ENCODE measurements around the gene HELZ.
A peak's percentile ranks its signal among the peaks of the same experiment; 100 is the strongest.

HELZ gene

DNA sequence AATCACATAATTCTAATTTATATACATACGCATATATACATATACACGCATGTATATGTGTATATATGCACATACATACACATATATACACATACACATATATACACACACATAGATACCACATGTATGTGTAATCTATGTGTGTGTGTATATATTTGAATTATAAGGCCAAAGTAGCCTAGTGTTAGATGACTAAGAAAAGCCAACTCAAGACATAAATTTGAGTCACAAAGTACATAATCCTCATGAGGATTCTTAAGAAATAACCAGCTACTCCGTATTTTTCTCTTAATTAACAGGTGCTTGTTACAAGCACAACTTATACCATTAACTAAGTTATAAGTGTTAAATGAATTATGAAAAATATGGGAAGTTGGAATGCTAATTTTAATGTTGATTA is 115.7 kb downstream of the HELZ start:
- H3K36me3 ChIP-seq (ENCODE audit: control insufficient read depth in 2 of 2, insufficient read depth in 1 of 2, low read length in 2 of 2) = peaks cover 22% of the 10 kb centered on the region in 2 experiments

DNA sequence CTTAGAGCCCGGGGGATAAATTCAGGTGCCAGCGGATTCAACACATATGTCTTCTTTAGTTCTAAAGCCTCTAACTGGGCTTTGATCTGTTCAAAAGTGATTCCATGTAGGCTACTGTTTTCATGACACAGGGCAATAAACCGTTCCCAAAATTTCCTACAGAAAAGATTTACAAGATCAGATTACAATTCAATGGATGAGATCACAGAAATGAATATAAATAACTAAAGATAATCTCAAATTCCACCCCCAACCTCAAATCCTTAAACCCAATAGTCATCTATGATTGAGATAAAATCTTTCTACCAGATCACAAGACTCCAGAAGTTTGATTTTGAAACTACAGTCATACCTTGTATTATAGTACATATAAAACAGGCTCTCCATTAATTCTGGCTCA is 116.3 kb downstream of the HELZ start:
- no peak overlapping the region for H3K4me3 ChIP-seq (ENCODE audit: low read depth, low read length)
- no peaks in the 10 kb centered on the region for H3K9me3 ChIP-seq (ENCODE audit: control insufficient read depth, insufficient read depth, low read depth, low read length)
- peaks cover 19% of the 10 kb centered on the region; the same call in 1 of the 2 replicates for H3K4me1 ChIP-seq (ENCODE audit: control insufficient read depth, insufficient read depth, low read length)
- ChIA-PET CTCF (no interaction called here), POLR2A (no interaction called here)
- H3K27ac ChIP-seq (ENCODE audit: extremely low read depth, low read depth, low read length) = no peak overlapping the region
- peaks cover 20 to 28% of the 10 kb centered on the region in 2 experiments for H3K36me3 ChIP-seq (ENCODE audit: control insufficient read depth in 2 of 2, insufficient read depth in 1 of 2, low read length in 2 of 2)
- TF ChIP-seq, protein P1, sequence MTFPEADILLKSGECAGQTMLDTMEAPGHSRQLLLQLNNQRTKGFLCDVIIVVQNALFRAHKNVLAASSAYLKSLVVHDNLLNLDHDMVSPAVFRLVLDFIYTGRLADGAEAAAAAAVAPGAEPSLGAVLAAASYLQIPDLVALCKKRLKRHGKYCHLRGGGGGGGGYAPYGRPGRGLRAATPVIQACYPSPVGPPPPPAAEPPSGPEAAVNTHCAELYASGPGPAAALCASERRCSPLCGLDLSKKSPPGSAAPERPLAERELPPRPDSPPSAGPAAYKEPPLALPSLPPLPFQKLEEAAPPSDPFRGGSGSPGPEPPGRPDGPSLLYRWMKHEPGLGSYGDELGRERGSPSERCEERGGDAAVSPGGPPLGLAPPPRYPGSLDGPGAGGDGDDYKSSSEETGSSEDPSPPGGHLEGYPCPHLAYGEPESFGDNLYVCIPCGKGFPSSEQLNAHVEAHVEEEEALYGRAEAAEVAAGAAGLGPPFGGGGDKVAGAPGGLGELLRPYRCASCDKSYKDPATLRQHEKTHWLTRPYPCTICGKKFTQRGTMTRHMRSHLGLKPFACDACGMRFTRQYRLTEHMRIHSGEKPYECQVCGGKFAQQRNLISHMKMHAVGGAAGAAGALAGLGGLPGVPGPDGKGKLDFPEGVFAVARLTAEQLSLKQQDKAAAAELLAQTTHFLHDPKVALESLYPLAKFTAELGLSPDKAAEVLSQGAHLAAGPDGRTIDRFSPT (tag by site-specific recombination; IDR thresholded peaks at IDR 0.05) = peak; percentile 38; the same call in 1 of the 2 replicates
- TF ChIP-seq ZNF701 (tag by site-specific recombination; IDR thresholded peaks at IDR 0.05) (no peak), ZNF843 (tag by site-specific recombination; IDR thresholded peaks at IDR 0.05) (0 out of 2 replicates have a peak, but pooled peaks have one; percentile 21), OSR2 (tag by site-specific recombination; IDR thresholded peaks at IDR 0.05) (peak; percentile 38; the same call in 1 of the 2 replicates), ZNF416 (tag by site-specific recombination; IDR thresholded peaks at IDR 0.05) (no peak), ZNF366 (tag by site-specific recombination; conservative IDR thresholded peaks at IDR 0.05) (peak; percentile 35; the same call in 1 of the 2 replicates)

More for the DNA sequence above, 115.7 kb downstream of the HELZ start:
- ChIA-PET CTCF (interaction anchor here (0.6 kb wide), 1 partner anchor 65 kb away, joined by 3 read pairs; no protein-coding TSS in a partner anchor), POLR2A (no interaction called here)
- TF ChIP-seq ZNF391 (tag by site-specific recombination; IDR thresholded peaks at IDR 0.05; ENCODE audit: borderline replicate concordance, low read depth) (no peak), ZNF768 (tag by site-specific recombination; IDR thresholded peaks at IDR 0.05) (no peak), ATF2 (tag by site-specific recombination; IDR thresholded peaks at IDR 0.05; ENCODE audit: low read depth) (no peak), PRDM1 (tag by site-specific recombination; IDR thresholded peaks at IDR 0.05) (no peak), OVOL3 (tag by site-specific recombination; IDR thresholded peaks at IDR 0.05) (no peak), SP2 (tag by site-specific recombination; IDR thresholded peaks at IDR 0.05) (no peak), ZNF18 (tag by site-specific recombination; IDR thresholded peaks at IDR 0.05) (no peak), ZNF521 (tag by site-specific recombination; IDR thresholded peaks at IDR 0.05) (no peak), EGR2 (tag by site-specific recombination; IDR thresholded peaks at IDR 0.05; ENCODE audit: low read depth) (no peak), ZNF626 (tag by site-specific recombination; IDR thresholded peaks at IDR 0.05) (no peak)
- TF ChIP-seq, protein P2, sequence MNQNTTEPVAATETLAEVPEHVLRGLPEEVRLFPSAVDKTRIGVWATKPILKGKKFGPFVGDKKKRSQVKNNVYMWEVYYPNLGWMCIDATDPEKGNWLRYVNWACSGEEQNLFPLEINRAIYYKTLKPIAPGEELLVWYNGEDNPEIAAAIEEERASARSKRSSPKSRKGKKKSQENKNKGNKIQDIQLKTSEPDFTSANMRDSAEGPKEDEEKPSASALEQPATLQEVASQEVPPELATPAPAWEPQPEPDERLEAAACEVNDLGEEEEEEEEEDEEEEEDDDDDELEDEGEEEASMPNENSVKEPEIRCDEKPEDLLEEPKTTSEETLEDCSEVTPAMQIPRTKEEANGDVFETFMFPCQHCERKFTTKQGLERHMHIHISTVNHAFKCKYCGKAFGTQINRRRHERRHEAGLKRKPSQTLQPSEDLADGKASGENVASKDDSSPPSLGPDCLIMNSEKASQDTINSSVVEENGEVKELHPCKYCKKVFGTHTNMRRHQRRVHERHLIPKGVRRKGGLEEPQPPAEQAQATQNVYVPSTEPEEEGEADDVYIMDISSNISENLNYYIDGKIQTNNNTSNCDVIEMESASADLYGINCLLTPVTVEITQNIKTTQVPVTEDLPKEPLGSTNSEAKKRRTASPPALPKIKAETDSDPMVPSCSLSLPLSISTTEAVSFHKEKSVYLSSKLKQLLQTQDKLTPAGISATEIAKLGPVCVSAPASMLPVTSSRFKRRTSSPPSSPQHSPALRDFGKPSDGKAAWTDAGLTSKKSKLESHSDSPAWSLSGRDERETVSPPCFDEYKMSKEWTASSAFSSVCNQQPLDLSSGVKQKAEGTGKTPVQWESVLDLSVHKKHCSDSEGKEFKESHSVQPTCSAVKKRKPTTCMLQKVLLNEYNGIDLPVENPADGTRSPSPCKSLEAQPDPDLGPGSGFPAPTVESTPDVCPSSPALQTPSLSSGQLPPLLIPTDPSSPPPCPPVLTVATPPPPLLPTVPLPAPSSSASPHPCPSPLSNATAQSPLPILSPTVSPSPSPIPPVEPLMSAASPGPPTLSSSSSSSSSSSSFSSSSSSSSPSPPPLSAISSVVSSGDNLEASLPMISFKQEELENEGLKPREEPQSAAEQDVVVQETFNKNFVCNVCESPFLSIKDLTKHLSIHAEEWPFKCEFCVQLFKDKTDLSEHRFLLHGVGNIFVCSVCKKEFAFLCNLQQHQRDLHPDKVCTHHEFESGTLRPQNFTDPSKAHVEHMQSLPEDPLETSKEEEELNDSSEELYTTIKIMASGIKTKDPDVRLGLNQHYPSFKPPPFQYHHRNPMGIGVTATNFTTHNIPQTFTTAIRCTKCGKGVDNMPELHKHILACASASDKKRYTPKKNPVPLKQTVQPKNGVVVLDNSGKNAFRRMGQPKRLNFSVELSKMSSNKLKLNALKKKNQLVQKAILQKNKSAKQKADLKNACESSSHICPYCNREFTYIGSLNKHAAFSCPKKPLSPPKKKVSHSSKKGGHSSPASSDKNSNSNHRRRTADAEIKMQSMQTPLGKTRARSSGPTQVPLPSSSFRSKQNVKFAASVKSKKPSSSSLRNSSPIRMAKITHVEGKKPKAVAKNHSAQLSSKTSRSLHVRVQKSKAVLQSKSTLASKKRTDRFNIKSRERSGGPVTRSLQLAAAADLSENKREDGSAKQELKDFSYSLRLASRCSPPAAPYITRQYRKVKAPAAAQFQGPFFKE (tag by site-specific recombination; IDR thresholded peaks at IDR 0.05; ENCODE audit: borderline replicate concordance) = no peak
- TF ChIP-seq, protein P3, sequence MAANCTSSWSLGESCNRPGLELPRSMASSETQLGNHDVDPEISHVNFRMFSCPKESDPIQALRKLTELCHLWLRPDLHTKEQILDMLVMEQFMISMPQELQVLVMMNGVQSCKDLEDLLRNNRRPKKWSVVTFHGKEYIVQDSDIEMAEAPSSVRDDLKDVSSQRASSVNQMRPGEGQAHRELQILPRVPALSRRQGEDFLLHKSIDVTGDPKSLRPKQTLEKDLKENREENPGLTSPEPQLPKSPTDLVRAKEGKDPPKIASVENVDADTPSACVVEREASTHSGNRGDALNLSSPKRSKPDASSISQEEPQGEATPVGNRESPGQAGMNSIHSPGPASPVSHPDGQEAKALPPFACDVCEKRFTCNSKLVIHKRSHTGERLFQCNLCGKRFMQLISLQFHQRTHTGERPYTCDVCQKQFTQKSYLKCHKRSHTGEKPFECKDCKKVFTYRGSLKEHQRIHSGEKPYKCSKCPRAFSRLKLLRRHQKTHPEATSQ (tag by site-specific recombination; IDR thresholded peaks at IDR 0.05) = no peak
- H3K4me3 ChIP-seq (ENCODE audit: low read depth, low read length) = no peak overlapping the region
- H3K9me3 ChIP-seq (ENCODE audit: control insufficient read depth, insufficient read depth, low read depth, low read length) = no peaks in the 10 kb centered on the region
- peaks cover 19% of the 10 kb centered on the region; the same call in 1 of the 2 replicates for H3K4me1 ChIP-seq (ENCODE audit: control insufficient read depth, insufficient read depth, low read length)
- H3K27ac ChIP-seq (ENCODE audit: extremely low read depth, low read depth, low read length) = no peak overlapping the region
